Ovary (tissue), 3 donors: ENCODE measurements around the gene BTLA.

Experiments
- POLR2A ChIP-seq: fragments of 450-650 bp; IDR thresholded peaks from one replicate; pipeline ENCODE4 v1.6.1; 2017; ENCODE audit warnings: antibody characterized with exemption, mild to moderate bottlenecking, moderate library complexity
- TF ChIP-seq, protein P1 (sequence below), 3 donors: fragments of 450-650 bp in 2 of 3; fragments of 200-600 bp in 1 of 3; IDR thresholded peaks; one replicate each; pipeline versions ENCODE4 v1.5.1 to v1.8.0; 2016 to 2022; ENCODE audit warnings: antibody characterized with exemption in 3 of 3, mild to moderate bottlenecking in 1 of 3
- donor health status: DM: no; HTN: no; CAD: no.

- TF ChIP-seq POLR2A = no peak
- TF ChIP-seq, protein P1, sequence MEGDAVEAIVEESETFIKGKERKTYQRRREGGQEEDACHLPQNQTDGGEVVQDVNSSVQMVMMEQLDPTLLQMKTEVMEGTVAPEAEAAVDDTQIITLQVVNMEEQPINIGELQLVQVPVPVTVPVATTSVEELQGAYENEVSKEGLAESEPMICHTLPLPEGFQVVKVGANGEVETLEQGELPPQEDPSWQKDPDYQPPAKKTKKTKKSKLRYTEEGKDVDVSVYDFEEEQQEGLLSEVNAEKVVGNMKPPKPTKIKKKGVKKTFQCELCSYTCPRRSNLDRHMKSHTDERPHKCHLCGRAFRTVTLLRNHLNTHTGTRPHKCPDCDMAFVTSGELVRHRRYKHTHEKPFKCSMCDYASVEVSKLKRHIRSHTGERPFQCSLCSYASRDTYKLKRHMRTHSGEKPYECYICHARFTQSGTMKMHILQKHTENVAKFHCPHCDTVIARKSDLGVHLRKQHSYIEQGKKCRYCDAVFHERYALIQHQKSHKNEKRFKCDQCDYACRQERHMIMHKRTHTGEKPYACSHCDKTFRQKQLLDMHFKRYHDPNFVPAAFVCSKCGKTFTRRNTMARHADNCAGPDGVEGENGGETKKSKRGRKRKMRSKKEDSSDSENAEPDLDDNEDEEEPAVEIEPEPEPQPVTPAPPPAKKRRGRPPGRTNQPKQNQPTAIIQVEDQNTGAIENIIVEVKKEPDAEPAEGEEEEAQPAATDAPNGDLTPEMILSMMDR (IDR thresholded peaks at IDR 0.05) = no peak
These were observed 12.3 kb downstream of the BTLA start for GRCh38 chr3:112486811-112487505.
